ENCODE measurements around the gene IFNGR1. TPM values are rescaled to one million over a fixed set of nuclear protein-coding genes. Genes with fewer than 3 reads are reported as not detected.

The IFNGR1 gene
- total RNA-seq, 1 experiment from 2014 or later, result 23.4 TPM

DNA sequence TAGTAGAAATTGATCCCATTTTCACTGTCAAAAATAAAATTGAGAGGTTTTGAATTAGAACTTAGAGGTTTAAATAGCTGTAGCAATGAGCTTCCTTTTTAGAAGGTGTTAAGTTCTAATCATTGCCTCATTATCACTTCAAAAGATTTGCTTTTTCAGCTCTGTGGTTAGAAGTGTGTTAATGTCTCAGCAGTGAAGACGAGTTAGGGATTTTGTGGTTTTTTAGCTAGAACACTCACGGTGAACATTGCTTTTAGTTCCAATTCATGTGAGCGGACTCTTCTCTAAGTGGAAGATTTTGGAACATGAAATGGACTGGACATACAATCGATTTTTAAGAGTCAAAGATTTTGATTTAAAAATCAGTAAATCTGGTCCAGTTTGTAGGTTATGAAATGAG is 12.7 kb upstream of the IFNGR1 start:
- H3K4me3 ChIP-seq (ENCODE audit: low read depth in 2 of 2, low read length in 2 of 2), result no peak overlapping the region
- no peak for ATAC-seq
- ChIA-PET POLR2A (no interaction called here), CTCF (no interaction called here)
- no peaks in the 10 kb centered on the region for H3K27me3 ChIP-seq (ENCODE audit: control insufficient read depth, insufficient read depth, low read length)
- TF ChIP-seq, protein P1, sequence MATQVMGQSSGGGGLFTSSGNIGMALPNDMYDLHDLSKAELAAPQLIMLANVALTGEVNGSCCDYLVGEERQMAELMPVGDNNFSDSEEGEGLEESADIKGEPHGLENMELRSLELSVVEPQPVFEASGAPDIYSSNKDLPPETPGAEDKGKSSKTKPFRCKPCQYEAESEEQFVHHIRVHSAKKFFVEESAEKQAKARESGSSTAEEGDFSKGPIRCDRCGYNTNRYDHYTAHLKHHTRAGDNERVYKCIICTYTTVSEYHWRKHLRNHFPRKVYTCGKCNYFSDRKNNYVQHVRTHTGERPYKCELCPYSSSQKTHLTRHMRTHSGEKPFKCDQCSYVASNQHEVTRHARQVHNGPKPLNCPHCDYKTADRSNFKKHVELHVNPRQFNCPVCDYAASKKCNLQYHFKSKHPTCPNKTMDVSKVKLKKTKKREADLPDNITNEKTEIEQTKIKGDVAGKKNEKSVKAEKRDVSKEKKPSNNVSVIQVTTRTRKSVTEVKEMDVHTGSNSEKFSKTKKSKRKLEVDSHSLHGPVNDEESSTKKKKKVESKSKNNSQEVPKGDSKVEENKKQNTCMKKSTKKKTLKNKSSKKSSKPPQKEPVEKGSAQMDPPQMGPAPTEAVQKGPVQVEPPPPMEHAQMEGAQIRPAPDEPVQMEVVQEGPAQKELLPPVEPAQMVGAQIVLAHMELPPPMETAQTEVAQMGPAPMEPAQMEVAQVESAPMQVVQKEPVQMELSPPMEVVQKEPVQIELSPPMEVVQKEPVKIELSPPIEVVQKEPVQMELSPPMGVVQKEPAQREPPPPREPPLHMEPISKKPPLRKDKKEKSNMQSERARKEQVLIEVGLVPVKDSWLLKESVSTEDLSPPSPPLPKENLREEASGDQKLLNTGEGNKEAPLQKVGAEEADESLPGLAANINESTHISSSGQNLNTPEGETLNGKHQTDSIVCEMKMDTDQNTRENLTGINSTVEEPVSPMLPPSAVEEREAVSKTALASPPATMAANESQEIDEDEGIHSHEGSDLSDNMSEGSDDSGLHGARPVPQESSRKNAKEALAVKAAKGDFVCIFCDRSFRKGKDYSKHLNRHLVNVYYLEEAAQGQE (IDR thresholded peaks at IDR 0.05; ENCODE audit: insufficient read depth in 1 of 2, low read depth in 2 of 2, low read length in 1 of 2), result no peak
- TF ChIP-seq, protein P2, sequence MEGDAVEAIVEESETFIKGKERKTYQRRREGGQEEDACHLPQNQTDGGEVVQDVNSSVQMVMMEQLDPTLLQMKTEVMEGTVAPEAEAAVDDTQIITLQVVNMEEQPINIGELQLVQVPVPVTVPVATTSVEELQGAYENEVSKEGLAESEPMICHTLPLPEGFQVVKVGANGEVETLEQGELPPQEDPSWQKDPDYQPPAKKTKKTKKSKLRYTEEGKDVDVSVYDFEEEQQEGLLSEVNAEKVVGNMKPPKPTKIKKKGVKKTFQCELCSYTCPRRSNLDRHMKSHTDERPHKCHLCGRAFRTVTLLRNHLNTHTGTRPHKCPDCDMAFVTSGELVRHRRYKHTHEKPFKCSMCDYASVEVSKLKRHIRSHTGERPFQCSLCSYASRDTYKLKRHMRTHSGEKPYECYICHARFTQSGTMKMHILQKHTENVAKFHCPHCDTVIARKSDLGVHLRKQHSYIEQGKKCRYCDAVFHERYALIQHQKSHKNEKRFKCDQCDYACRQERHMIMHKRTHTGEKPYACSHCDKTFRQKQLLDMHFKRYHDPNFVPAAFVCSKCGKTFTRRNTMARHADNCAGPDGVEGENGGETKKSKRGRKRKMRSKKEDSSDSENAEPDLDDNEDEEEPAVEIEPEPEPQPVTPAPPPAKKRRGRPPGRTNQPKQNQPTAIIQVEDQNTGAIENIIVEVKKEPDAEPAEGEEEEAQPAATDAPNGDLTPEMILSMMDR (IDR thresholded peaks at IDR 0.05), result no peak
- TF ChIP-seq SIN3A (IDR thresholded peaks at IDR 0.05; ENCODE audit: borderline replicate concordance, insufficient read depth, low read depth, low read length) (no peak), POLR2AphosphoS5 (IDR thresholded peaks at IDR 0.05; ENCODE audit: low read depth, low read length) (no peak), TCF7L2 (IDR thresholded peaks at IDR 0.05; ENCODE audit: low read depth, low read length) (no peak)
- no peaks in the 10 kb centered on the region for H3K4me1 ChIP-seq (ENCODE audit: control insufficient read depth, insufficient read depth, low read length)
- DNase-seq (ENCODE audit: low read depth, low spot score), result no peak
- intact Hi-C loops (cut with micrococcal nuclease; ENCODE audit: unreplicated experiment) (no loop called here), in situ Hi-C loops (cut with HindIII; ENCODE audit: low pct_unique_long_range_greater_than_20kb, low sequenced_read_pairs) (no loop called here)
- H3K36me3 ChIP-seq (ENCODE audit: control insufficient read depth, insufficient read depth, low read length), result no peaks in the 10 kb centered on the region
- no peak overlapping the region for H3K27ac ChIP-seq (ENCODE audit: low read length)
- H3K9me3 ChIP-seq (ENCODE audit: control insufficient read depth, insufficient read depth, low read depth, low read length), result no peaks in the 10 kb centered on the region
- no TSS peak for BruUV-seq (replicated peaks)

DNA sequence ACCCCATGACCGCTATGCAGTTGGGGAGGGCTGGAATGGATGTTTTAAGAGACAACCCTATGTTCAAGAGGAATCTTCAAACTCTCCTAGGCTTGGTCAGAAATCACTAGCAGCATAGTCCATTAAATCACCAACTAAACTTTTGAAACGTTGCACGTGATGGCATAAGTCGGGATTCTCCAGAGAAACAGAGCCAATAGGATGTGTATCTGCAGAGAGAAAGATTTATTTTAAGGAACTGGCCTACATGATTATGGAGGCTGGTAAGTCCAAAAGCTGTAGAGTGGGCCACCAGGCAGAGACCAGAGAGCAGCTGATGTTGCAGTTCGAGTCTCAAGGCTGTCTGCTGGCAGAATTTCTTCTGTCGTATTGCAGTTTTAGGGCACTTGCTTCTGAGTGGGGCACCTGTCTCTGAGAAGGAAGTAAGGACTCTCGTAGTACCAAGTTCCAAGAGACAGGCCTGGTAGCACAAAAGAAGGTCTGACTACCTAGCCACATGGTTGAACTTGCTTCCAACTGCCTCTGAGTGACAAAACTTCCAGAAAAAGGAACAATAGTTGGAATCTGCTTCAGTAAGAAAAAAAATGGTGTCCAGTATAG is 11.9 kb upstream of the IFNGR1 start:
- Histone ChIP-seq H3K36me3 (ENCODE audit: control insufficient read depth, insufficient read depth, low read length) (no peaks in the 10 kb centered on the region), H3K4me3 (ENCODE audit: low read depth in 2 of 2, low read length in 2 of 2) (no peak overlapping the region), H3K27me3 (ENCODE audit: control insufficient read depth, insufficient read depth, low read length) (no peaks in the 10 kb centered on the region), H3K9me3 (ENCODE audit: control insufficient read depth, insufficient read depth, low read depth, low read length) (no peaks in the 10 kb centered on the region), H3K4me1 (ENCODE audit: control insufficient read depth, insufficient read depth, low read length) (no peaks in the 10 kb centered on the region), H3K27ac (ENCODE audit: low read length) (no peak overlapping the region)
- no peak for TF ChIP-seq SIN3A (IDR thresholded peaks at IDR 0.05; ENCODE audit: borderline replicate concordance, insufficient read depth, low read depth, low read length)
- TF ChIP-seq TCF7L2 (IDR thresholded peaks at IDR 0.05; ENCODE audit: low read depth, low read length), result no peak
- ChIA-PET CTCF (no interaction called here), POLR2A (no interaction called here)
- DNase-seq (ENCODE audit: low read depth, low spot score) (no peak), ATAC-seq (no peak)
- intact Hi-C loops (cut with micrococcal nuclease; ENCODE audit: unreplicated experiment) (no loop called here), in situ Hi-C loops (cut with HindIII; ENCODE audit: low pct_unique_long_range_greater_than_20kb, low sequenced_read_pairs) (no loop called here)
- BruUV-seq (replicated peaks), result no TSS peak

DNA sequence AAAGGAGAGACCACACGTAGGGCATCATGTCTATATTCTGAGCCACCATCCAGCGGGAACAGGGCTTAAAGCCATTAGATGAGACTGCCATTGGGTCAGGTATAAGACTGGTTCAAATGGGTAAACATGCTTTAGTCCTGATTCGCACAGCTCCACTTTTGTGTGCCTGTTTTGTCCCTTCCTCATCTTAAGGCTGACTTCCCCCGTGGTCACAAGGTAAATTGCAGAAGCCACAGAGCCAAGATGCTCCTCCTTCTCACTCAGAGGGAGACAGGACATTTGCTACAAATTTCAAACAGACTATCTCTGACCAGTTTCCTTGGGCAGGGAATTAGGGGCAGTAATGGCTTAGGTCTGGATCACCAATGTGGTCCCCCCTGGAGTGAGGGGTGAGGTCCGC is 11.4 kb upstream of the IFNGR1 start:
- ATAC-seq (no peak), DNase-seq (ENCODE audit: low read depth, low spot score) (no peak)
- POLR2A ChIA-PET, result interaction anchor here (0.6 kb wide), 1 partner anchor 84 kb away, joined by 9 read pairs; no protein-coding TSS in a partner anchor
- Histone ChIP-seq H3K36me3 (ENCODE audit: control insufficient read depth, insufficient read depth, low read length) (no peaks in the 10 kb centered on the region), H3K4me1 (ENCODE audit: control insufficient read depth, insufficient read depth, low read length) (no peaks in the 10 kb centered on the region), H3K27ac (ENCODE audit: low read length) (no peak overlapping the region), H3K27me3 (ENCODE audit: control insufficient read depth, insufficient read depth, low read length) (no peaks in the 10 kb centered on the region), H3K4me3 (ENCODE audit: low read depth in 2 of 2, low read length in 2 of 2) (no peak overlapping the region), H3K9me3 (ENCODE audit: control insufficient read depth, insufficient read depth, low read depth, low read length) (no peaks in the 10 kb centered on the region)
- intact Hi-C loops (cut with micrococcal nuclease; ENCODE audit: unreplicated experiment), result no loop called here
- CTCF ChIA-PET, result no interaction called here
- in situ Hi-C loops (cut with HindIII; ENCODE audit: low pct_unique_long_range_greater_than_20kb, low sequenced_read_pairs), result no loop called here
- BruUV-seq (replicated peaks), result no TSS peak
- TF ChIP-seq, protein P1 (IDR thresholded peaks at IDR 0.05; ENCODE audit: insufficient read depth in 1 of 2, low read depth in 2 of 2, low read length in 1 of 2), result no peak
- TF ChIP-seq, protein P2 (IDR thresholded peaks at IDR 0.05), result no peak
- no peak for TF ChIP-seq POLR2AphosphoS5 (IDR thresholded peaks at IDR 0.05; ENCODE audit: low read depth, low read length)
